Muscle layer of duodenum (tissue), 2 donors: ENCODE results near the gene DNAH9.
"Not testable (repeated sequence)": the region's sequence is repeated elsewhere in the genome, so short reads cannot be mapped to it uniquely, and the experiment has no call there.

Source experiments
- H3K27ac ChIP-seq: one replicate; pipeline ENCODE4 v1.7.0; 2013; ENCODE audit warnings: mild to moderate bottlenecking, low read length
- H3K27me3 ChIP-seq: one replicate; pipeline ENCODE4 v1.7.0; 2013; ENCODE audit warnings: low read depth, mild to moderate bottlenecking, control low read depth, low read length
- H3K36me3 ChIP-seq, 2 donors: one replicate each; pipeline ENCODE4 v1.7.0; 2013; ENCODE audit warnings: low read length in 2 of 2, control low read depth in 1 of 2, mild to moderate bottlenecking in 1 of 2; ENCODE audit not compliant: insufficient read depth in 2 of 2, control insufficient read depth in 1 of 2
- H3K4me1 ChIP-seq, 2 donors: one replicate each; pipeline ENCODE4 v1.7.0; 2013; ENCODE audit warnings: low read length in 2 of 2, mild to moderate bottlenecking in 2 of 2, control low read depth in 1 of 2, moderate library complexity in 1 of 2; ENCODE audit not compliant: insufficient read depth in 2 of 2, control insufficient read depth in 1 of 2
- H3K4me3 ChIP-seq, 2 donors: one replicate each; pipeline ENCODE4 v1.7.0; 2013; ENCODE audit warnings: low read length in 2 of 2, low read depth in 1 of 2, mild to moderate bottlenecking in 1 of 2
- H3K9me3 ChIP-seq, 2 donors: one replicate each; pipeline ENCODE4 v1.7.0; 2013; ENCODE audit warnings: low read length in 2 of 2, control low read depth in 1 of 2, mild to moderate bottlenecking in 1 of 2; ENCODE audit not compliant: control insufficient read depth in 1 of 2
- donor health status: healthy.

DNAH9 gene

GRCh38 chr17:11921296-11921695, 323.0 kb downstream of the DNAH9 start:
- Histone ChIP-seq H3K27me3 (no peaks in the 10 kb centered on the region), H3K4me3 (no peak overlapping the region), H3K9me3 (no peaks in the 10 kb centered on the region), H3K27ac (no peak overlapping the region), H3K36me3 (no peaks in the 10 kb centered on the region), H3K4me1 (peaks cover 0 to 4% of the 10 kb centered on the region in 2 donors)

GRCh38 chr17:11922638-11923037, 324.4 kb downstream of the DNAH9 start:
- H3K9me3 ChIP-seq = no peaks in the 10 kb centered on the region
- H3K4me3 ChIP-seq = no peak overlapping the region
- H3K27ac ChIP-seq = no peak overlapping the region
- peaks cover 0 to 4% of the 10 kb centered on the region in 2 donors for H3K4me1 ChIP-seq
- H3K36me3 ChIP-seq = no peaks in the 10 kb centered on the region
- H3K27me3 ChIP-seq = no peaks in the 10 kb centered on the region

GRCh38 chr17:11924076-11924475, 325.8 kb downstream of the DNAH9 start:
- no peaks in the 10 kb centered on the region for H3K36me3 ChIP-seq
- H3K4me3 ChIP-seq = no peak overlapping the region
- H3K27ac ChIP-seq = no peak overlapping the region
- peaks cover 0 to 4% of the 10 kb centered on the region in 2 donors for H3K4me1 ChIP-seq
- no peaks in the 10 kb centered on the region for H3K9me3 ChIP-seq
- H3K27me3 ChIP-seq = no peaks in the 10 kb centered on the region

GRCh38 chr17:11925262-11926021, 327.2 kb downstream of the DNAH9 start:
- no peaks in the 10 kb centered on the region for H3K27me3 ChIP-seq
- H3K27ac ChIP-seq = no peak overlapping the region
- no peaks in the 10 kb centered on the region for H3K36me3 ChIP-seq
- H3K4me1 ChIP-seq = peaks cover 0 to 4% of the 10 kb centered on the region in 2 donors
- H3K9me3 ChIP-seq = no peaks in the 10 kb centered on the region
- no peak overlapping the region for H3K4me3 ChIP-seq

- H3K36me3 ChIP-seq = no peaks in the 10 kb centered on the region
- H3K27me3 ChIP-seq = no peaks in the 10 kb centered on the region
- H3K27ac ChIP-seq = no peak overlapping the region
- no peaks in the 10 kb centered on the region for H3K4me1 ChIP-seq
- H3K4me3 ChIP-seq = no peak overlapping the region
- no peaks in the 10 kb centered on the region for H3K9me3 ChIP-seq
Measured at GRCh38 chr17:11928436-11928835, 330.2 kb downstream of the DNAH9 start.

- Histone ChIP-seq H3K4me3 (no peak overlapping the region), H3K4me1 (no peaks in the 10 kb centered on the region), H3K36me3 (no peaks in the 10 kb centered on the region), H3K9me3 (no peaks in the 10 kb centered on the region), H3K27ac (no peak overlapping the region), H3K27me3 (no peaks in the 10 kb centered on the region)
Measured at GRCh38 chr17:11932337-11932898, 334.1 kb downstream of the DNAH9 start.

- H3K27me3 ChIP-seq = no peaks in the 10 kb centered on the region
- H3K4me1 ChIP-seq = no peaks in the 10 kb centered on the region
- no peak overlapping the region for H3K27ac ChIP-seq
- no peaks in the 10 kb centered on the region for H3K36me3 ChIP-seq
- H3K9me3 ChIP-seq = no peaks in the 10 kb centered on the region
- H3K4me3 ChIP-seq = no peak overlapping the region
Measured at GRCh38 chr17:11935734-11936406, 337.6 kb downstream of the DNAH9 start.

- no peaks in the 10 kb centered on the region for H3K9me3 ChIP-seq
- H3K36me3 ChIP-seq = no peaks in the 10 kb centered on the region
- no peaks in the 10 kb centered on the region for H3K4me1 ChIP-seq
- H3K27me3 ChIP-seq = no peaks in the 10 kb centered on the region
- no peak overlapping the region for H3K27ac ChIP-seq
- no peak overlapping the region for H3K4me3 ChIP-seq
Measured at GRCh38 chr17:11940904-11941303, 342.6 kb downstream of the DNAH9 start.

- H3K36me3 ChIP-seq, H3K27me3 ChIP-seq, H3K4me3 ChIP-seq, H3K27ac ChIP-seq, H3K9me3 ChIP-seq, H3K4me1 ChIP-seq: not testable (repeated sequence)
Measured at GRCh38 chr17:11943086-11943485, 344.8 kb downstream of the DNAH9 start.

GRCh38 chr17:11943759-11944347, 345.6 kb downstream of the DNAH9 start:
- H3K27ac ChIP-seq = no peak overlapping the region
- H3K36me3 ChIP-seq = no peaks in the 10 kb centered on the region
- H3K27me3 ChIP-seq = no peaks in the 10 kb centered on the region
- H3K4me1 ChIP-seq = no peaks in the 10 kb centered on the region
- no peak overlapping the region for H3K4me3 ChIP-seq
- no peaks in the 10 kb centered on the region for H3K9me3 ChIP-seq

- Histone ChIP-seq H3K27ac (no peak overlapping the region), H3K4me3 (no peak overlapping the region), H3K4me1 (no peaks in the 10 kb centered on the region), H3K9me3 (no peaks in the 10 kb centered on the region), H3K36me3 (no peaks in the 10 kb centered on the region), H3K27me3 (no peaks in the 10 kb centered on the region)
Measured at GRCh38 chr17:11944587-11944986, 346.3 kb downstream of the DNAH9 start.
